Measurements from ENCODE around the gene FBXL4. TPM values are rescaled to one million over a fixed set of nuclear protein-coding genes. Genes with fewer than 3 reads are reported as not detected.

FBXL4 gene
- total and polyA plus RNA-seq, 2 of the 8 experiments (the other 6 are each of a cell fraction or from before 2014, with no cell fraction given): 6.9 to 13.8 TPM

GRCh38 chr6:98833307-98834059 lies 114.3 kb downstream of the FBXL4 start (continued):
- no peak for TF ChIP-seq TCF12 (IDR thresholded peaks at IDR 0.05; ENCODE audit: low read depth, low read length)
- no peak for TF ChIP-seq TBP (IDR thresholded peaks at IDR 0.05; ENCODE audit: low read depth, low read length)
- no peak for TF ChIP-seq SP4 (IDR thresholded peaks at IDR 0.05; ENCODE audit: low read length)
- TF ChIP-seq TAF7 (optimal IDR thresholded peaks at IDR 0.05; ENCODE audit: borderline replicate concordance, low read depth, low read length): no peak
- TF ChIP-seq RBBP5 (IDR thresholded peaks at IDR 0.05; ENCODE audit: borderline replicate concordance, low read depth, low read length): no peak
- no peak for TF ChIP-seq SAP30 (IDR thresholded peaks at IDR 0.05; ENCODE audit: insufficient read depth, insufficient replicate concordance, low read length)
- TF ChIP-seq GABPA (IDR thresholded peaks at IDR 0.05; ENCODE audit: borderline replicate concordance, insufficient read depth, low read length): no peak
- TF ChIP-seq SIX5 (IDR thresholded peaks at IDR 0.05; ENCODE audit: low read depth, low read length): no peak
- no peak for TF ChIP-seq NANOG (IDR thresholded peaks at IDR 0.05; ENCODE audit: insufficient read depth, low read depth, low read length, poor library complexity, severe bottlenecking)
- no peak for TF ChIP-seq EP300 (IDR thresholded peaks at IDR 0.05; ENCODE audit: borderline replicate concordance in 1 of 2, low read depth in 2 of 2, low read length in 2 of 2)
- no peak for TF ChIP-seq POLR2AphosphoS5 (IDR thresholded peaks at IDR 0.05; ENCODE audit: low read depth, low read length)
- no peak for TF ChIP-seq KDM5A (IDR thresholded peaks at IDR 0.05; ENCODE audit: low read length)
- no peak for TF ChIP-seq ZNF274 (IDR thresholded peaks at IDR 0.05; ENCODE audit: borderline replicate concordance, extremely low read depth, low read length)
- TF ChIP-seq GTF2F1 (IDR thresholded peaks at IDR 0.05; ENCODE audit: borderline replicate concordance, low read depth, low read length): no peak
- TF ChIP-seq ASH2L (IDR thresholded peaks at IDR 0.05; ENCODE audit: low read length): no peak
- TF ChIP-seq CHD1 (IDR thresholded peaks at IDR 0.05; ENCODE audit: low read depth, low read length): no peak
- TF ChIP-seq EZH2 (IDR thresholded peaks at IDR 0.05; ENCODE audit: low read depth, low read length, severe bottlenecking): peak; percentile 77
- TF ChIP-seq SIN3A (conservative IDR thresholded peaks at IDR 0.05 in 1 of 2, IDR thresholded peaks at IDR 0.05 in 1 of 2; ENCODE audit: low read depth in 1 of 2, low read length in 2 of 2): peak in 1 of 2 experiments; percentile 34; a peak in 1 of 4 replicates
- TF ChIP-seq RFX5 (IDR thresholded peaks at IDR 0.05; ENCODE audit: borderline replicate concordance, low read depth, low read length): no peak
- no peak for TF ChIP-seq SP1 (IDR thresholded peaks at IDR 0.05; ENCODE audit: low read depth, low read length)
- no peak for TF ChIP-seq NRF1 (IDR thresholded peaks at IDR 0.05; ENCODE audit: low read depth, low read length)
- no peak for TF ChIP-seq CHD2 (IDR thresholded peaks at IDR 0.05; ENCODE audit: low read length)

All from H1 (cell line).